Activated CD4-positive, alpha-beta T cell treated with anti-CD3 and anti-CD28 coated beads, Interleukin-2, amount 50 U/mL, for 48 hours (primary cell): ENCODE measurements around the gene SNX9.
"Not testable (repeated sequence)": the region's sequence is repeated elsewhere in the genome, so short reads cannot be mapped to it uniquely, and the experiment has no call there.

Experiments
- DNase-seq, 2 experiments: peaks; one replicate each; pipeline ENCODE4 v3.0.0-alpha.2; 2020

The SNX9 gene

GRCh38 chr6:157959451-157960227 lies 136.6 kb downstream of the SNX9 start:
- DNase-seq, result no peak

DNA sequence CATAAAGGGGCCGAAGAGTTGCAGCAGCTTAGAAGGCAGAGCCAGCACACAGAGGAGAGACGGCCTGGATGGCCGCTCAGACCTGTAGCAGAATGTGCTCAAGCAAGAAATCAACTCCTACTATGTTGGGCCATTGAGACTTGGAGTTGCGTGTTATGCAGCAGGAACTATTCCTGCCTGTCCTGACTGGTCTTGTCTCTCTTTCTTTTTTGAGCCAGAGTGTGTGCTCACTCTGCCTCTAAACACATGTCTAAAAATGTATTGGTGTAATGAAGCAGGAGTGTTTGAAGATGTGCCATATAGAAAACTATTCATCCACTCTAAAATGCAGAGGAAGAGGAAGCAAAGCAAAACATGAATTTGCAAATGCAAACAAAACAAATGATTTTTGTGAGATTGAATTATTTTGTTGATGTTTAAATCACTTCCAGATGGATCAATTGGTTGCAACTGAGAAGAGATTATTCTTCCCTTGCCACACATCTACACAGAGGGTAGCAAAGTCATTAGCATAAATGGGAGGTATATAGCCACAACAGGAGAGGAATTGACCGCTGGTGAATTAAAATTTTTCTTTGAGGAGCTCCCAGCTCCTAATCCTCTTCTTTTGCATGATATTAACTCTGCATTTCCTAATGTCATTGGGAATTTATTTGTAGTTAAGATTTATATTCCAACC lies 138.2 kb downstream of the SNX9 start:
- no peak for DNase-seq

- DNase-seq, result no peak
Observed at GRCh38 chr6:157961832-157962575, 139.0 kb downstream of the SNX9 start.

- DNase-seq, result peak; percentile 26 to 39
Observed at GRCh38 chr6:157962601-157963302, 139.7 kb downstream of the SNX9 start.

DNA sequence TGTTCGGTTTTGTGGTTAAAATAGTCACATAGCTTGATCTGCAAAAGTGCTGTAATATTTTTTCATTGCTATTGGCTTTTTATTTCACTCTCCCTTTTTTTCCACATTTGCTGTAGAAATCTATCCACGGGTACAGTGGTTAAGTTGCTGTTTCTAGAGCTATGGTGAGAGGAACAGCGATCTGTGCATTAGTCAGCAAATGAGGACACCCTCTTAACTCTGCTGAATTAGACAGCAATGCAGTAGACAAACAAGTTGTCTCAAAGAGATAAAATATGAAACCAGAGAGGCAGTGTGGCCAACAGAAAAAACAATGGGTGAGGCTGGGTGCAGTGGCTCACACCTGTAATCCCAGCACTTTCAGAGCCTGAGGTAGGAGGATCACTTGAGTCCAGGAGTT lies 141.1 kb downstream of the SNX9 start:
- DNase-seq, result no peak

GRCh38 chr6:157965387-157965786 lies 142.3 kb downstream of the SNX9 start:
- DNase-seq, result no peak

GRCh38 chr6:157966589-157966977 lies 143.5 kb downstream of the SNX9 start:
- DNase-seq, result no peak

GRCh38 chr6:157967020-157967419 lies 144.0 kb downstream of the SNX9 start:
- no peak for DNase-seq

DNA sequence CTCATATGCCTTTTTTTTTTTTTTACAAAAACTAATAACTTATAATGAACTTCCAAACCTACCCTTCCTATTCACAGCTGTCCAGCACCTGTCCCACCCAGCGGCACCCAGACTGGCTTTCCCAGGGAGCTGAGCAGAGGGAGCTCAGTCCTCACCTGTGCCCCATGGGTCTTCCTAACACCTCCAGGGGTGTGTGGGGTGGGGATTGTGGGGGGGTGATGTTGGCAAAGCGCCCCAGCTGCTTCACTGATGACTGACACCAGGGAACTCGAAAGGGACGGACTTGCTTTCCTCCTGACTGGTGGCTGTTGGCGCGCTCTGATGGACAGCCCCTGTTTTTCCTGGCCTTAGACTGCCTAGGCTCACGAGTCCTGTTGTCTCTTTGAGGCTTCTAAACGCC lies 144.4 kb downstream of the SNX9 start:
- DNase-seq, result no peak

DNA sequence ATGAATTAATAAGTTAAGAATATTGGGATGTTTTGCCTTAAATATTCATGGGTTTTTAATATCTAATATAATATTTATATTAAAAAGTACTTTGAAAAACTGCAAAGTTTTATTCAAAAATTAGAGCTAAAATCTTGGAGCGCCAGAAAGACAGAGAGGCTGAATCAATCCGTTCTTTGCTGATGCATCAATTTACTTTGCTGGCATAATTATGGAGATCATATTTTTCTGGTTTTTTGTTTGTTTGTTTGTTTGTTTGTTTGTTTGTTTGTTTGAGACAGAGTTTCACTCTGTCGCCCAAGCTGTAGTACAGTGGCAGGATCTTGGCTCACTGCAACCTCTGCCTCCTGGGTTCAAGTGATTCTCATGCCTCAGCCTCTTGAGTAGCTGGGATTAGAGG lies 149.1 kb downstream of the SNX9 start:
- not testable (repeated sequence) for DNase-seq

- DNase-seq, result no peak
Observed at GRCh38 chr6:157974341-157974894, 151.4 kb downstream of the SNX9 start.

GRCh38 chr6:157974967-157975366 lies 151.9 kb downstream of the SNX9 start:
- DNase-seq, result no peak

GRCh38 chr6:157975456-157975855 lies 152.4 kb downstream of the SNX9 start:
- DNase-seq, result no peak

GRCh38 chr6:157976345-157977175 lies 153.5 kb downstream of the SNX9 start:
- no peak for DNase-seq

- no peak for DNase-seq
Observed at GRCh38 chr6:157977176-157977804, 154.2 kb downstream of the SNX9 start.

DNA sequence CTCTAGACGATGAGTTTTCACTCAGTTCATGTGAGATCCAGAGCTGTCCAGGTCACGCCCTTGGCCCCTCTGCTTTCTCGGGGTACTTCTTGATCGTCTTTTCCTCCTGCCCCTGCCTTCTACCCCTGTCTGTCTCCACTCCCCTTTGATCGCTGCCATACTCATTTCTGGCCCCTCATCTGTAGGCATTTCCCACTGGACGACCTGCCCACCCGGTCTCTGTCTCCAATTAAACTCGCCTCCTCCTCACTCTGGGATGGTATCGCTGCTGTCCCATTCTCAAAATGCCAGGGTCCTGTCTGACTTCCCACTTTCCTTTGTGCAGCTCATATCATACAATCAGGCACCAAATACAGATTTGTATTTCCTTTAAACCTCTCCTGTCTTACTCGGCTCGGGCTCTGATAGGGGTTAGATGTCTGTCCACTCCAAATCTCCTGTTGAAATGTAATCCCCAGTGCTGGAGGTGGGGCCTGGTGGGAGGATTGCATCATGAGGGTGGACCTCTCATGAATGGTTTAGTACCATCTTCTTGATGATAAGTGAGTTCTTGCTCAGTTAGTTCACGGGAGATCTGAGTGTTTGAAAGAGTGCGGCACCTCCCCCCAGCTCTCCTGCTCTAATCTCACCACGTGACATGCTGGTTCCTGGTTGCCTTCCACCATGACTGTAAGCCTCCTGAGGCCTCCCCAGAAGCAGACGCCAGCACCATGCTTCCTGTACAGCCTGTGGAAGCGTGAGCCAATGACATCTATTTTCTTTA lies 155.2 kb downstream of the SNX9 start:
- no peak for DNase-seq

GRCh38 chr6:157980288-157981131 lies 157.5 kb downstream of the SNX9 start:
- no peak for DNase-seq

DNA sequence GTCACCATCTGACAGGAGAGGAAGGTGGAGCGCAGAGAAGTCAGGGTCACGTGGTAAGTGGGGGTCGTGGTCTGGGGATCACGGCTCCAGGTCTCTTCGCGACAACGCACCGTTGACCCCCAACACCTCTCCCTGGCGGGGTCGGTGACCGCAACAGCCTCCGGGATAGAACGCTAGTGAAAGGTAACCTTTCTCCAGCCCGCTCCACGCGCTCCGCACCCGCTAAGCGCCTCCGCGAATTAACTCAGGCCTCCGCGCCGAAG lies 158.0 kb downstream of the SNX9 start:
- DNase-seq, result peak; percentile 29 to 34

DNA sequence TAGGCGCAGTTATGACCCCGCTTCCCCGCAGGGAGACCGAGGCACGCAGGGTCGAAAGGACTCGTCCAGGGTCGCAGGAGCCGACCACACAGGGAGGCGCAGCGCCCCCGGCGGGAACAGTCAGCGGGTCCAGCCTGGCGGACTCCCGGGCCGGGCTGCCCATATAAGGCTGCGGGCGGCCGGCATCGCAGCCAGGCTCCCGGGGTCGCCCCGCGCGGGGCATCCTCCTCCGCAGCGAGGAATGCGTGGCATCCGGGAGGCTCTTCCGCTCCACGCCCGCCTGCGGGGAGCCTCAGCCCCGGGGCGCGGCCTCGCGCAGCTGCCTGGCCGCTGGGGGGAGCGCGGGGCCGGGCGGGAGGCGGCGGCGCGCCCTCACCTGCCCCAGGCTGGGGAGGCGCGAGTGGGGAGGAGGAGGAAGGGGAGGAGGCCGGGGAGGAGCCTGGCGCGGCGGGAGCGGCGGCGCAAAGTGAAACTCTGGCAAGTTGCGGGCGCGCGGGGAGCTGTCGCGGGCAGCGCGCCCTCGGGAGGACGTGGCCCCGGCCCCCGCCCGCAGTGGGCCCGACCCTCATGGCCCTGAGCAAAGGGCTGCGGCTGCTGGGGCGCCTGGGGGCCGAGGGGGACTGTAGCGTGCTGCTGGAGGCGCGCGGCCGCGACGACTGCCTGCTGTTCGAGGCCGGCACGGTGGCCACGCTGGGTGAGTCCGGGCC lies 158.5 kb downstream of the SNX9 start, which contains the start of gene SYNJ2:
Gene SYNJ2, plus strand, starts transcription at position 469 of the 707 bp plus-strand sequence. Its CDS starts 99 bp downstream, at position 568.
- DNase-seq, result peak; percentile 78 to 85
